ENCODE results near the gene COBLL1.

DNA sequence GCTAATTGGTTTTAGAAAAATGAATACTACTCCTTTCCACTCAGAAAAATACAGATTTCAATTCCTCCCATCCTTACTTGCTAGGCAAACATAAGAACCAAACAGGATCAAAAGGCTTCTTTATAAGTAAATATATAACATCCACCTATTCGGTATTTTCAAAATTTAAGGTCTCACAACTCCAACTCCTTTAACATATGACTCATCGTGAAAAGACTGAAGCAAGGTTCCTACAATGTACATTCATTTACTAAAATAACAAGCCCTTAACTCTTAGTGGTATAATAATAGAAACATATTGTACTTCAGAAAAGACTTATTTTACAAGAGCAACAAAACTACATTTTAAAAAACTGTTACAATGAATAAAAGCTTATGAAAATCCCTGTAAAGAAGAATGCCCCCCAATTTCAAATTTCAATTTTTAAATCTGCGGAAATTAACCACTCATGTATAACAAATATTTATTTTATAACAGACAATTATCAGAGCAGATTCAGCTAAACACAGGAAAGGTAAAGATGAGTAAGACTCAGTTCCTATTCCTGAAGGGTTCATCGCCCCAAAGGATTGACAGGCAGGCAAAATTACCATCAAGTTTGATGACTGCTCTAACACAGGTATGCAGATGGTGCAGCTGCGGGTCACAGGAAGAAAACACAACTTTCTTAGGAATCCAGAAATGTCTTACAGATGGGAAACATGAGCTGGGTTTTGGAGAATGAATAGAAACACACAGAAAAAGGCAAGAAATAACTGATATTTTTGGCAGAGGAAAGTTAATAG is 96.4 kb downstream of the COBLL1 start:
- TF ChIP-seq CTCF (IDR thresholded peaks at IDR 0.05) (no peak), POLR2A (IDR thresholded peaks at IDR 0.05) (no peak)
